SH-SY5Y (cell line): Measurements from ENCODE around the gene DLG1.

ENCODE experiments used
- GATA2 ChIP-seq: IDR thresholded peaks from 2 replicates; pipeline ENCODE4 v1.6.1; 2011; ENCODE audit warnings: mild to moderate bottlenecking, low read depth, low read length
- GATA3 ChIP-seq: IDR thresholded peaks from 2 replicates; pipeline ENCODE4 v1.6.1; 2011; ENCODE audit warnings: low read depth, mild to moderate bottlenecking, low read length, moderate library complexity

The DLG1 gene

DNA sequence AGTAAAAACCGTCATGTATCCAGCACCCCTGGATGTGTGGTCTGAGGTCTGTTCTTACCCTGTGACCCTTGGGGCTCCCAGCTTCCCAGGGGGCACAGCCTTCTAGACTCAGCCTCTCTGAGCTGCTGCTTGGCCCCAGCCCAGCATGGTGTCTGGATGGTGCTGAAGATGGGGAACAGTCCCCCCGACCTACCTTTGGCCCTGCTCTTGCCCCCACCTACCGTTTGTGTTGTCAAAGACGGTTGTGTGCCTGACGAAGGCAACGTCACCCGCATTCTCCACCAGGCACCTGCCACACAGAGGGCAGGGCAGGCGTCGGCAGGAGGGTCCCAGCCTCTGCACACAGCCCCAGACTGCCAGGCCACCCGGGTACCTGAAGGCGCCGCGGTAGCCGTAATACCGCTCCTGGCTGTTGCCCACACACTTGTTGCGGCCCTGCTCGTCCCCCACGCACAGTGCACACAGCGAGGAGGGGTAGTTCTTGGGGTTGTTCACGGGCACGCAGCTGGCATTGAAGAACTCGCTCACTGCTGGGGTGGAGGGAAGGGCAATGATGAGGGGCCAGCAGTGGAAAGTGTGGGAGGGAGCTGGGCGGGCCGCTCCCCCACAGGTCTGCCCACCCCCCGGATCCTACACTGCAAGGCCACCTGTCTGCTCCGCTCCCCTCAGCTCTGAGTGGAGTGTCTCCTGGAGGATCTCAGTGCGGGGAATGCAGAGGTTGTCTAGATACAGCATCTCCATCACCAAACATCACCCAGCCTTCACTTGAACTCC lies 289.8 kb downstream of the DLG1 start:
- TF ChIP-seq GATA3: no peak
- no peak for TF ChIP-seq GATA2

DNA sequence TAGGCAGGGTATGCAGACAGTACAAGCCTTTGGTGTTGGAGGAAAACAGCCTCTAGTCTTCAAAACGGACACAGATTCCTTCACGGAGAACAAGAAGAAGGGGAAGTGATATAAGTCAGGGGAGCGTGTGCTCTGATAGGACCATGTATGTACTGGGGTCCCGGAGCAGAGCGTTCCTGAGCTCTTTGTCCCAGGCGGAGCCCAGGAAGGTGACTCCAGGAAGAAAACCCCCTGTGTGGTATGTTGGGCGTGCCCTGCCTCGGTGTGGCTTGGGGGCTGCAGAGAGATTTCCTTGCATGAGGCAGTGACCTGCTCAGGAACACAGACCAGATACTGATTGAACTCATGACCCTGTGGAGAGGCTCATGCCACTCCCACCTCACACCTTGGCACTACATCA lies 290.5 kb downstream of the DLG1 start:
- TF ChIP-seq GATA2 (no peak), GATA3 (no peak)

DNA sequence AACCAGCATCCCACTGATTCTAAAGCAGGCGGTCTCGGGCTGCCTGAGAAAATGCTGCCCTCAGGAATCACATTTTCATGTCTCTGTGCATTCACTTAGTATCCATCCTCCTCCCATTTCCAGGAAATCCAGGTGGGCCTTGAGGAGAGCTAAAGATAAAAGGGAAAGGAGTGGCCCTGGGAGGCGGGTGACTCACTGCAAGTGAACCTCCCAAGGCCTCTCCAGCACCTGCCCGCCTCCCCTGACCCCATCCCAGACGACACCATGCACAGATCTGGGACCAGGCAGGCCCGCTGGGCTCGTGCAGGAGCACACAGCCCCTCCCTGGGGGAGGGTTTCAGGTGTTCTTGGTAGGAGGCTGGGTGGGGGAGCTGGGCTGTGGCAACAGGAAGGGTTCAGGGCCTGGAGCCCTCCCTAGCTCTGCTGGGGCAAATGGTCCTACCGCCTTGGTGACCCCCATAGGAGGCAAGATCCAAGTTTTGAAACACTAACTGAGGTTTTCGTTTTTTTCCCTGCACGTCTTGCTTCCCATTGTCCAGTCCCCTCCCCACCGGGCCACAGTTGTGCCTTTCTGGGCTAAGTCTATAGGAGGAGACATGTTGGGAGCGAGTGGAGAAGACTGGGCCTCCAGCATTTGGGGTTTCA lies 291.0 kb downstream of the DLG1 start:
- TF ChIP-seq GATA2 (no peak), GATA3 (no peak)

DNA sequence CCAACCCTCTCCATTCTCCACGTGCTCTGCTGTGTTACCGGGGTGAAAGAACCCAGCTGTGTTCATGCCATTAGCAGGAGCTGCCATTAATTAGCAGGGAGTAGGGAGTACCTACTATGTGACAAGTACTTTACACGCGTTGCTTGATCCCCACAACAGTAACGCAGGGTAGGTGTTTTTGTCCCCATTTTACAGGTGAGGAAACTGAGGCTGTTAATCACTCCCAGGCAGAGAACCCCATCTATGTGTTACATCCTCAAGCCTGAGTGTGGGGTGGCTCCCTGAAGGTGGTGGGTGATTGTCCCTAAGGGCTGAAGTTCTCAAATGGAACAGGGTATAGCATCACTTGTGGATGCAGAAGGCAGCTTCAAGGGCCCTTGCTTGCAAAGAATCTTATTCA lies 291.6 kb downstream of the DLG1 start:
- TF ChIP-seq GATA2 (no peak), GATA3 (no peak)

DNA sequence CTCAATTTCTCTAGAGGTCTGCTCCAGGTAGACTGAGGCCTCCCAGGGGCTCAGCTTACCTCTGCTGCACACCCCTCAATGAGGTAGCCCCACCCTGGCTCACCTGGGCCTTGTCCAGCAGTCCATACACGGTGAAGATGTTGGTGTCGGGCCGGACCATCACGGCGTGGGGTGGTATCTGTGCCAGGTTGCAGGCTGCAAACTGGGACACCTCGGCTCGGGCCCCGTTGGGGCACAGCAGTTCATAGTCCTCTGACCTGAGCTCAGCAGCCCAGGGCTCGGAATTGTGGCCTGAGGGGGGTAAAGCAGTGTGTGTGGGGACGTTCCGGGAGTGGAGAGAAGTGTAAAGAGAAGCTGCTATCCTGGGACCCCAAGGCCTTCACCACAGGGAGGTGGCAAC lies 292.0 kb downstream of the DLG1 start:
- TF ChIP-seq GATA2 (no peak), GATA3 (no peak)

DNA sequence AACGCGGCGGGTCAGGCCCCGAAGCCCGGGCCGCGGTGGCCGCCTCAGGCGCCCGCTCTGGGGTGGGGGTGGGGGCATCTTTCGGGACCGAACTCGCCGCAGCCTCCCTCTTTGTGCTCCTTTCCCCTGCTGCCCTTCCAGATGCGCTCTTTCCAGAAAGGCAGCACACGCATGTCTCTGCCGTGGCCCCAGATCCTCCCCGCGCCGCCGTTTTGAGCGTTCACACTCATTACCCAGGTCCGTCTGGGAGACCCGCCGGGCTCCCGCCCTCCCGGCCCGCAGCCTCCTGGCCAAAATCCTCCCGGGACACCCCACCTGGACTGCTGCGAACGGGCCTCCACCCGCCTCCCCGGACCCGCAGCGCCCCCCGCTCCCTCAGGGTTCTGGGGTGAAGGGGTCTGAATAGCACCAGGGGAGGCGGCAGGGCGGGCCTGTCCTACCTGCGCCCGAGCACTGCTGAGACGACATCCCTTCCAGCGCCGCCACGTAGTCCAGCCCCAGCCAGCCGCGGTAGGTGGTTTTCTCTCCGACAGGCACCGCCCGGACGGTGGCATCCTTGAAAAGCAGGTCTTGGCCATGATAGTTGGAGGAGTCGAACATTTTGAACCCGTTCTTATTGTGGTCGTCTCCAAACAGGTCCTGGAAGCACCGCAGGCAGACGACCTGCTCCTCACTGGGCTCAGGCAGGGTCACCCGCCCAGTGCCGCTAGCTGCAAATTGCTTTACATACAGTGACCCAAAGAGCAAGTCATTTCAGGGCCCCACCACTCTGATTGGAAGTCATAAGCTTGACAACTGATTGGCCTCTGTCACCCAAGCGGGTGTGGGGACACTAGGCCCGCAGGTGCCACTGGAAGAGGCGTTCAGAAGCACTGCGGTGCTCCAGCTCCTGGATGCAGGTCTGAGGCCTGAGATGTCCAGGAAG lies 294.7 kb downstream of the DLG1 start:
- TF ChIP-seq GATA2 (no peak), GATA3 (no peak)

DNA sequence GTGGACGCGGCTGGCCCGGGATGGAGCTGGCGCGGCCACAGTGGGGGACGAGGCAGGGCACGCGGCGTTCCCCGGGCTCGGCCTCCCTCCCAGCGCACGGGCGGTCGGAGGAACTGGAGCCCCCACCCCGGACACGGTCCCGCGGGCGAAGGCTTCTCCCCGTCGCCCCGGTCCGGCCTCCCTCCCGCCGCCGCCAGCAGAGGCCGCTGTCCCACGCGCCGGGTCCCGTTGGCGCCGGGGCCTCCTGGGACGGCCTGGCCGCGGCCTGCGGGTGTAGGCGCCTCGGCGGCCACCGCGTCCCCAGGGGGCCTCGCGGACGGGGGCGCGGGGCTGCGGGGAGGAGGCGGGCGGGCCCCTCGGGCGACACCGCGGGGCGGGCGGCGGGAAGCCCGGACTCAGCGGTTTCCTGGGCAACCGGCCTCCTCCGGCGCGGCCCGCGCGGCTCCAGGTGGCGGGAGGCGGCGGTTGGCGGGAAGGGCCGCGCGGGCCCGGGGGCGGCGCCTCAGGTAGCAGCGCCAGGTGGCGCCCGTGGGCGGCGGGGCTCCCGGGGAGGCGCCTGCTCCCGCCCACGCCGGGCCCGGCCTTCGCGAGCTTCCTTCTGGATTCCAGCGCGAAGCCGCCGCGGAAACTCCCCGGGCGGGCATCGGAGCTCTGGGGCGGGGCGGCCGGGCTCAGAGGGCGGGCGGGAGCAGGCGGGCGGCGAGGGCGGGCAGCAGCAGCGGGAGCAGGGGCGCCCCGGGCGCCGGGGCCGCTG lies 295.5 kb downstream of the DLG1 start:
- no peak for TF ChIP-seq GATA3
- no peak for TF ChIP-seq GATA2

DNA sequence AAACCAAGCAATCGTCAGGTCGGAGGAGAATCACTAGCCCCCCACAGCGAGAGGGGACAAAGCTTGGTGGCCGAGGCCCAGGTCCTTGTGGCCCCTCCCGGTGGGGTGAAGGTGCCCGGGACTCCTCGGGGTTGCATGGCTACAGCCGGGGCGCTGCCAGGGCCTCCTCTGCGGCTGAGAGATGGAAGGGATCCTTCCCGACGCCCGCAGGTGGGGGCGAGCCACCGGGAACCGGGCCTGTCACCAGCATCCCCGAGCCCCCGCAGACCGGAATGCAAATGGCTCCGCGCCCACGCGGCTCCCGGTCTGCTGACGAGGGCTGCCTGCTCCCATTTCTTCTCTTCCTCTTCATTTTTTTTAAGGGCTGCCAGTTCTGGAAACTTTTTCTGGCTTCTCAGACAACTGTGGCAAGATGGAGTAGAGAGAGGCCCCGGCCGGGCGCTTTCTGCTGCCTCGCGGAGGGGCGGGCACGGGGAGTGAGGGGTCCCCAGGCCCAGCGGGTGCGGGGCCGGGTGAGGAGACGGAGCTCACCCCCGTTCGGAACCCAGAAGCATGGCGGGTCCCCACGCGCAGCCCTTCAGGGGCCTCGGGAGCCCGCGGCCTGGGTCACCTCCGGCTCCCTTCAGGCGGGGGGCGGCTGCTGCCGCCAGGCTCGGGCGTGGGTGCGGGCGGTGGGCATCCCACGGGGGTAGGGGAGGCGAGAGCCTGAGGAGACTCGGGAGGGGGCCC lies 296.3 kb downstream of the DLG1 start:
- TF ChIP-seq GATA2 (no peak), GATA3 (no peak)

DNA sequence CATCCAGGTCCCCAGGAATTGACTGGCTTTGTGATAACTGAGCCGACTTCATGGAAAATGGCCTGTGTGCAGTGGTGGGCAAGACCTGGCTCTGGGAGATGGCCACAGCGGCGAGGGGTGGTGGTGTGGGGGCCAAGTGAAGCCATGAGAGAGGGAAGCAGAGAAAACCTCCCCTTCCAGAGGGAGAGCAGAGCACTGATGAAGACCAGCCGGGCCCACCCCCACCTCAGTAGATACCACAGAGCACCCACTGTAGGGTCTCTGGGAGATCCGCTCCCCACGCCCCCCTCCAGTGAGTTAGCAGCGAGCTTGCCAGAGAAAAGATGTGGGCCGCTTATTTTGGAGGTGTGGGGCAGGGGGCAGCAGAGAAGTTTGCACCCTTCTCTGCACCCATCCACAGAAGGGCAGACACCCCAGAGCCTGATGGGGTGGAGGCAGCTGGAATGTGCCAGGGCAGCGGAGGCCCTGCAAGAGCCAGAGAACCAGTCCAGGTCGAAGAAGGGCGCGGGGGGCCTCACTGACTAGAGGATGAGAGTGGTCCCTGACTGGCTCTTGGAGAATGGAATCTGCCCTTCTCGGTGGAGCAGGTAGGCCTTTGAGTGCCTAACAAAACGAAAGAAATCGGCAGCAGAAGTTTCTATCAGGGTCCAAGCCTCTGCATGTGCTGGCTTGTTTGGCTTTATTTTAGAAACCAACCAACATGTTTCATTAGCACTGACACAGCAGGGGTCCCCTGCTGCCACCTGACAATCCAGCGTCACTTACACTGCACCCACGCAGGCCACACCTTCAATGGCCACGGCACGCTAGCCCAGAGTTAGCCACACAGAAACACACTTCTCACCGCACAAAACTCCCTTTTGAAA lies 297.1 kb downstream of the DLG1 start:
- TF ChIP-seq GATA2 (no peak), GATA3 (no peak)

DNA sequence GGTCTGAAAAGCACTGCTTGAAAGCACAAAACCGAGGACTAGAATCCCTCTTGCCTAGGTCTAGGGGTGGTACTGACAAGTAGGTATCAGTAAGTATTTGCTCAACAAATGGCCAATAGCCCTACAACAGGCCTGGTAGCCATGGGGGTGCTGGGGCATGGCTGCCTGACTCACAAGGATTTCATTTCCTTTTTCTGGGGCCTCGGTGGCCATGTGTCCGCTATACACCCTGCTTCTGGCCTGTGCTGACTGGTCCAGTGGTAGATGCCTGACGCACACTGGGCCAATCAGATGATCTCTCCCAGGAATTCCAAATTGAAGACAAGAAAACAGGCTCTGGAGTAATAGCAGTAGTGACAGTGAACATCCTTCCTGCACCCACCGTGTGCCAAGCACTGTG lies 298.2 kb downstream of the DLG1 start:
- no peak for TF ChIP-seq GATA2
- no peak for TF ChIP-seq GATA3

DNA sequence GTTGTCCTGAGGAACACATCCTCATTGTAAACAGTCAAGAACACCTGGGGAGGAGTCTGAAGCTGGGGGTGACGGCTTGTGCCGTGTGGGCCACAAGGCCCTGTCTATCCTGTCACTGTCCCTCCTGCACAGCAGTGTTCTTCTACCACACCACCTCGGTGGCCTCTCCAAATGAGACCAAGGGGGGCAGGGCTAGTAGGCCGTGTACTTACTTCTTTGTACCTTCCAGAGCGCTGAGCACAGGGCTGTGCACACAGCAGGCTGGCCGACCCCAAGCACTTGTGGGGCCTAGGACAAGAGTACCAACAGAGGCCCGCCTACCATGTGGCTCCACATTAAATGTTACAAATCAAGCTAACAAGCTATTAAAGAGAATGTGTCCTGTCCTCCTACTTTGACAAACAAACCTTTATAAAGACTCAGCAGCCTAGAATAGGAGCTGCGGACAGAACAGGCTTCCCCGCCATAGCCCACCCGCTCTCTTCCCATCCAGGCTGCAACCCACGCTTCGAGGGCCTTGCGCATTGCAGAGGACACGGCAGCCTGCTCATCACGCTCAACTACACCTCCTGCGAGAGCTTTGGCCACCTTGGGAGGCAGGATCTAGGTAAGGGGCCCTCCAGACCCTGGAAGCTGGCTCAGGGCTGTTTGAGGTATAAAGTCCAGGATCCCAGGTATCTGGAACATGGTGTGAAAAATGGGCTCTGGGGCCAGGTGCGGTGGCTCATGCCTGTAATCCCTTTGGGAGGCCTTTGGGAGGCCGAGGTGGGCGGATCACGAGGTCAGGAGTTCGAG lies 299.2 kb downstream of the DLG1 start:
- TF ChIP-seq GATA3: no peak
- no peak for TF ChIP-seq GATA2
